ENCODE data around the gene SLC44A4.
"Not testable (repeated sequence)": the region's sequence is repeated elsewhere in the genome, so short reads cannot be mapped to it uniquely, and the experiment has no call there.

Gene SLC44A4

DNA sequence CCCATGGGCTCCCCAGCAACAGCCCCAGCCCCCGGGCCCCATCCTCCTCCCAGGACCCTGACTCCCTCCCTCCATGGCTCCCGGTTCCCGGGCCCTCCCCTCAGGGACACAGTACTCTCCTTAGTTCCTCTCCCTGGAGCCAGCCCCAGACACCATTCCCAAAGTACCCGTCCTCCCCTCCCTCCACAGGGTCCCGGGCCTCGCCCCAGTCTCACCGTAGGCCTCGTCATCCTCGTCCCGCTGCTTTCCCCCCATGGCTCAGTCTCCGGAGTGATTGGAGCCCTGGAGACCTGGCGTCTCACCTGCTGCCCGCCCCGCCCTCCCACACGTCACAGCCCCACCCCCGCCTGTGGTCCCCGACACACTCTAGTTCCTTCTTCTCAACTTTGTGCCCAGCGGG, at the start of gene SLC44A4:
Gene SLC44A4, minus strand, starts transcription at position 272 of the 400 bp plus-strand sequence. Its CDS starts 17 bp downstream, at position 255.
- DNase-seq (no peak), ATAC-seq (no peak)
- Mint-ChIP-seq H3K27me3 (no peaks in the 10 kb centered on the region), H3K4me1 (peaks cover 7% of the 10 kb centered on the region), H3K4me3 (no peak within 1 kb of the TSS), H3K27ac (peak within 1 kb of the TSS; percentile 69 to 93), H3K9me3 (no peaks in the 10 kb centered on the region)

- Mint-ChIP-seq H3K4me1 (no peaks in the 10 kb centered on the region), H3K27me3 (peaks cover 8% of the 10 kb centered on the region), H3K9me3 (no peaks in the 10 kb centered on the region), H3K4me3 (no peak overlapping the region), H3K27ac (no peak overlapping the region)
- no peak for DNase-seq
- ATAC-seq = no peak
Measured at GRCh38 chr6:31928672-31928939, 49.8 kb upstream of the SLC44A4 start.

GRCh38 chr6:31927863-31928671, 49.3 kb upstream of the SLC44A4 start:
- H3K4me3 Mint-ChIP-seq = no peak overlapping the region
- peak overlapping the region in 1 of 2 donors; percentile 10 for H3K27ac Mint-ChIP-seq
- DNase-seq (no peak), ATAC-seq (no peak)
- H3K27me3 Mint-ChIP-seq = peaks cover 3% of the 10 kb centered on the region
- H3K9me3 Mint-ChIP-seq = no peaks in the 10 kb centered on the region
- no peaks in the 10 kb centered on the region for H3K4me1 Mint-ChIP-seq

- Mint-ChIP-seq H3K27ac (peak within 1 kb of the TSS; percentile 5 to 10), H3K27me3 (no peaks in the 10 kb centered on the region), H3K4me3 (no peak within 1 kb of the TSS), H3K4me1 (no peaks in the 10 kb centered on the region), H3K9me3 (no peaks in the 10 kb centered on the region)
- ATAC-seq (no peak), DNase-seq (no peak)
Measured at GRCh38 chr6:31927242-31927862, 48.6 kb upstream of the SLC44A4 start, which contains the start of gene C2. Gene C2 (plus strand): TSS chr6:31927717. CDS start chr6:31927753, 36 bp downstream.

DNA sequence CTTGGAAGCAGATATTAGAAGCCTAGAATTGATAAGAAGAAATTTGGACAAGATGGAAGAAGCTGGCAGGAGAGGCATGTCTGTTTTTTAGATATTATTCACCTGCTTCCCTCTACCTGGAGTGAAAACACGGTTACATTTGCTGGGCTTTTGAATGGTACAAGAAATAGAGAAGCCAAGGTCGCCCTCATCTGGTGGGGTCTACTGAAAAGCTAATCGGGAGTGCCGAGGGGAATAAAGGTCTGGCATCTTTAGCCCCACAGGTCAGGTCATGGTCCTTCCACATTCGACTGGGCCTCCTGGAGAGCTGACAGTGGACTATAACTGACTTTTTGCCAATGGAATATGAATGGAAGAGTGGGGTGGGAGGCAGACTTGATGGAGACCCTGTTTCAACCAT, 44.1 kb upstream of the SLC44A4 start:
- Mint-ChIP-seq H3K27ac (no peak overlapping the region), H3K4me3 (no peak overlapping the region), H3K9me3 (no peaks in the 10 kb centered on the region), H3K27me3 (no peaks in the 10 kb centered on the region), H3K4me1 (no peaks in the 10 kb centered on the region)
- DNase-seq = no peak
- ATAC-seq = peak; percentile 65

- H3K9me3 Mint-ChIP-seq = no peaks in the 10 kb centered on the region
- no peaks in the 10 kb centered on the region for H3K4me1 Mint-ChIP-seq
- ATAC-seq = no peak
- H3K27ac Mint-ChIP-seq = peak overlapping the region in 1 of 2 donors; percentile 12
- no peak for DNase-seq
- H3K4me3 Mint-ChIP-seq = no peak overlapping the region
- peaks cover 4% of the 10 kb centered on the region for H3K27me3 Mint-ChIP-seq
Measured at GRCh38 chr6:31920811-31921210, 42.0 kb upstream of the SLC44A4 start.

- DNase-seq (no peak), ATAC-seq (no peak)
- no peak overlapping the region for H3K4me3 Mint-ChIP-seq
- no peaks in the 10 kb centered on the region for H3K4me1 Mint-ChIP-seq
- no peaks in the 10 kb centered on the region for H3K9me3 Mint-ChIP-seq
- no peak overlapping the region for H3K27ac Mint-ChIP-seq
- H3K27me3 Mint-ChIP-seq = peaks cover 11% of the 10 kb centered on the region
Measured at GRCh38 chr6:31919624-31920303, 41.0 kb upstream of the SLC44A4 start.

GRCh38 chr6:31918069-31918720, 39.4 kb upstream of the SLC44A4 start:
- no peaks in the 10 kb centered on the region for H3K9me3 Mint-ChIP-seq
- H3K27ac Mint-ChIP-seq = peak overlapping the region in 1 of 2 donors; percentile 33
- no peak for ATAC-seq
- DNase-seq = no peak
- no peaks in the 10 kb centered on the region for H3K4me1 Mint-ChIP-seq
- peaks cover 11% of the 10 kb centered on the region for H3K27me3 Mint-ChIP-seq
- H3K4me3 Mint-ChIP-seq = no peak overlapping the region

- no peak for ATAC-seq
- no peak overlapping the region for H3K4me3 Mint-ChIP-seq
- peaks cover 20% of the 10 kb centered on the region for H3K27me3 Mint-ChIP-seq
- peaks cover 8% of the 10 kb centered on the region for H3K4me1 Mint-ChIP-seq
- H3K27ac Mint-ChIP-seq = no peak overlapping the region
- H3K9me3 Mint-ChIP-seq = no peaks in the 10 kb centered on the region
- no peak for DNase-seq
Measured at GRCh38 chr6:31915756-31916155, 37.0 kb upstream of the SLC44A4 start.

DNA sequence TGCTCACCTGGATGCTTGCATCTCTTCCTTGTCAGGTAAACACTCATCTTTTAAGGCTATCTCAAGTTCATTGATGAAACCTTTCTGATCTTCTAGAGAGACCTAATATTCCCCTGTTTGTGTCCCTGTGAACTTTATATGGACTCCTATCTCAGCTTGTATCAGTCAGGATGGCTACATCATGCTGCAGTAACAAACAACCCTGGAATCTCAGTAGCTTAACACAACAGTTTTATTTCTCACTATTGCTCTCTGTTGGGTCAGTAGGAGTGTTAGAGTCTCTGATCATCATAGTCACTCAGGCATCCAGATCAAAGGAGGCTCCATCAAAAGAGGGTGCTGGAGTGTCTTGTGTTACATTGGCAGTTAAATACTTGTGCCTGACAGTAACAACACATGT, 36.6 kb upstream of the SLC44A4 start:
- Mint-ChIP-seq H3K4me3 (no peak overlapping the region), H3K4me1 (peaks cover 8% of the 10 kb centered on the region), H3K27me3 (peaks cover 20% of the 10 kb centered on the region), H3K9me3 (no peaks in the 10 kb centered on the region), H3K27ac (no peak overlapping the region)
- ATAC-seq = no peak
- no peak for DNase-seq

DNA sequence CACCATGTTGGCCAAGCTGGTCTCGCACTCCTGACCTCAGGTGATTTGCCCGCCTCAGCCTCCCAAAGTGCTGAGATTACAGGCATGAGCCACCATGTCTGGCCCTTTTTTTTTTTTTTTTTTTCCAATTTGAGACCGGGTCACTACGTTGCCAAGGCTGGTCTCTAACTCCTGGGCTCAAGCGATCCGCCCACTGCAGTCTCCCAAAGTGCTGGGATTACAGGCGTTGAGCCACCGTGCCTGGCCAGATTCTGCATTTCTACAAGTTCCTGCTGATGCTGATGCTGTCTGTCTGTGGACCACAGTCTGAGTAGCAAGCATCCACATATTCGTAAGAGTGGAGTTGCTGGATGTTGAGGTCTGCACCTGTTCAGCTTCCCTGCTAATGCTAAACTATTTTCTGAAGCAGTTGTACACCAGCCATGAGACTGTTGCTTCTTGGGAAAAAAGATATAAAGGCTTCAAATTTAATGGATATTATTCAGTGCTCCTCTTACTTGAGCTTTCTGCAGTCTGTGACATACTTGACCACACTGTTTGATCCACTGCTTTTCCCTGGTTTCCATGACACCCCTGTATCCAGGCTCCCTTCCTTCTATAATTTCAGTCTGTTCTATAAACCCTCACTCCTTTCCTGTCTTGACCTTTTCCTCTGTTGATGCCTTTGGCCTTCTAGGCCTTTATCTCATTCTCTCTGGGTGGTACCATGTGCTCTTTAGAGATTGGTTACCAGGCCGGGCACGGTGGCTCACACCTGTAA, 33.2 kb upstream of the SLC44A4 start:
- Mint-ChIP-seq H3K4me1 (peaks cover 8% of the 10 kb centered on the region), H3K4me3 (no peak overlapping the region), H3K27ac (peak overlapping the region in 1 of 2 donors; percentile 34), H3K27me3 (peaks cover 20% of the 10 kb centered on the region), H3K9me3 (no peaks in the 10 kb centered on the region)
- no peak for ATAC-seq
- DNase-seq = no peak

GRCh38 chr6:31909298-31909697, 30.5 kb upstream of the SLC44A4 start:
- peaks cover 18% of the 10 kb centered on the region for H3K27me3 Mint-ChIP-seq
- not testable (repeated sequence) for DNase-seq, H3K4me1 Mint-ChIP-seq, H3K27ac Mint-ChIP-seq, H3K9me3 Mint-ChIP-seq, H3K4me3 Mint-ChIP-seq, ATAC-seq

DNA sequence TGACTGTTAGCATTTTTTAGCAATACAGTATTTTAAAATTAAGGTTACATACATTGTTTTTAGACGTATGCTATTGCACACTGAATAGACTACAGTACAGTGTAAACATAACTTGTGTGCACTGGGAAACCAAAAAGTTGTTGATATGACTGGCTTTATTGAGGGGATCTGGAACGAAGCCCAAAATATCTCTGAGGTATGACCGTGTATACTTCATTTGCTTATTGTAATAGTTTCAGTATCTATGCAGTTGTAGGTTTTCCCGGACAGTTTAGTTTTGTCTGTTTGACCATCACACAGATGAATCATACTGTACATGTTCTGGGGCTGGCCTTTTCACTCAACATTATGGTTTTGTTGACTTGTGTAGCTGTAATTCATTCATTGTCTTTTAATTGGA, 30.0 kb upstream of the SLC44A4 start:
- peaks cover 8% of the 10 kb centered on the region for H3K4me1 Mint-ChIP-seq
- no peaks in the 10 kb centered on the region for H3K9me3 Mint-ChIP-seq
- H3K4me3 Mint-ChIP-seq = no peak overlapping the region
- H3K27ac Mint-ChIP-seq = no peak overlapping the region
- H3K27me3 Mint-ChIP-seq = peaks cover 18% of the 10 kb centered on the region
- DNase-seq (no peak), ATAC-seq (peak; percentile 69)

DNA sequence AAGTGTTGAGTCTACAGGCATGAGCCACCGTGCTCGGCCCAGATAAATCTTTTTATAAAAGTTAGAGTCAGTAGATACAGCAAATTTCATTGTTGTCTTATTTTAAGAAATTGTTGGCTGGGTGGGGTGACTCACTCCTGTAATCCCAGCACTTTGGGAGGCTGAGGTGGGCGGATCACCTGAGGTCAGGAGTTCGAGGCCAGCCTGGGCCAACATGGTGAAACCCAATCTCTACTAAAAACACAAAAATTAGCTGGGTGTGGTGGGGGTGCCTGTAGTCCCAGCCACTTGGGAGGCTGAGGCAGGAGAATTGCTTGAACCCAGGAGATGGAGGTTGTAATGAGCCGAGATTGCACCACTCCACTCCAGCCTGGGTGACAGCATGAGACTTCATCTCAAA, 29.5 kb upstream of the SLC44A4 start:
- not testable (repeated sequence) for DNase-seq, H3K4me3 Mint-ChIP-seq

GRCh38 chr6:31907158-31907813, 28.5 kb upstream of the SLC44A4 start:
- ATAC-seq (no peak), DNase-seq (no peak)
- no peaks in the 10 kb centered on the region for H3K9me3 Mint-ChIP-seq
- no peak overlapping the region for H3K27ac Mint-ChIP-seq
- peaks cover 14% of the 10 kb centered on the region for H3K27me3 Mint-ChIP-seq
- no peak overlapping the region for H3K4me3 Mint-ChIP-seq
- H3K4me1 Mint-ChIP-seq = peaks cover 14% of the 10 kb centered on the region

More for the DNA sequence above, 29.5 kb upstream of the SLC44A4 start:
- H3K27ac Mint-ChIP-seq, H3K4me1 Mint-ChIP-seq, H3K9me3 Mint-ChIP-seq, ATAC-seq: not testable (repeated sequence)
- peaks cover 18% of the 10 kb centered on the region for H3K27me3 Mint-ChIP-seq

Data from stimulated activated naive CD8-positive, alpha-beta T cell treated with anti-CD3 and anti-CD28 coated beads, Interleukin-15, amount 100 ng/mL, for 72 hours (primary cell).